GM19467 (cell line): ENCODE data around the gene MST1.

Experiments used
- ATAC-seq: cut with Tn5 transposase; IDR thresholded peaks from one replicate; pipeline ENCODE4 v1.9.1; 2021; ENCODE audit warnings: mild to moderate bottlenecking, moderate library complexity; ENCODE audit not compliant: unreplicated experiment

Gene MST1

GRCh38 chr3:49689046-49689907, at the start of gene MST1, which contains the start of gene RNF123:
Gene MST1 (minus strand): TSS chr3:49689474. CDS start chr3:49688691, 783 bp downstream.
Gene RNF123 (plus strand): TSS chr3:49689557. CDS start chr3:49691166, 1,609 bp downstream.
- ATAC-seq, result peak; percentile 45

- ATAC-seq, result no peak
Observed at GRCh38 chr3:49738067-49738713, 48.9 kb upstream of the MST1 start.

GRCh38 chr3:49734752-49735151, 45.5 kb upstream of the MST1 start:
- ATAC-seq, result no peak

GRCh38 chr3:49733551-49733950, 44.3 kb upstream of the MST1 start:
- no peak for ATAC-seq

- no peak for ATAC-seq
Observed at GRCh38 chr3:49732597-49732996, 43.3 kb upstream of the MST1 start.

GRCh38 chr3:49729966-49730609, 40.8 kb upstream of the MST1 start:
- no peak for ATAC-seq

- ATAC-seq, result no peak
Observed at GRCh38 chr3:49727924-49728361, 38.7 kb upstream of the MST1 start.

- no peak for ATAC-seq
Observed at GRCh38 chr3:49727154-49727923, 38.1 kb upstream of the MST1 start.

GRCh38 chr3:49725906-49726681, 36.8 kb upstream of the MST1 start:
- ATAC-seq, result no peak

- ATAC-seq, result no peak
Observed at GRCh38 chr3:49724586-49724985, 35.3 kb upstream of the MST1 start.

- peak; percentile 74 for ATAC-seq
Observed at GRCh38 chr3:49723628-49724551, 34.6 kb upstream of the MST1 start, which contains the start of gene GMPPB. Gene GMPPB (minus strand): TSS chr3:49723951. CDS start chr3:49723726, 225 bp downstream.

- no peak for ATAC-seq
Observed at GRCh38 chr3:49723296-49723627, 34.0 kb upstream of the MST1 start.

- no peak for ATAC-seq
Observed at GRCh38 chr3:49722896-49723295, 33.6 kb upstream of the MST1 start.

GRCh38 chr3:49721896-49722781, 32.9 kb upstream of the MST1 start:
- no peak for ATAC-seq

GRCh38 chr3:49721596-49721895, 32.3 kb upstream of the MST1 start:
- ATAC-seq, result no peak

- no peak for ATAC-seq
Observed at GRCh38 chr3:49720855-49721595, 31.8 kb upstream of the MST1 start.

- ATAC-seq, result peak; percentile 42
Observed at GRCh38 chr3:49719214-49719884, 30.1 kb upstream of the MST1 start, which contains the start of gene AMIGO3. Gene AMIGO3 (minus strand): TSS chr3:49719684. CDS start chr3:49719465, 219 bp downstream.
